Measurements from ENCODE around the gene KATNAL2.
"Not testable (repeated sequence)": the region's sequence is repeated elsewhere in the genome, so short reads cannot be mapped to it uniquely, and the experiment has no call there.

The KATNAL2 gene

DNA sequence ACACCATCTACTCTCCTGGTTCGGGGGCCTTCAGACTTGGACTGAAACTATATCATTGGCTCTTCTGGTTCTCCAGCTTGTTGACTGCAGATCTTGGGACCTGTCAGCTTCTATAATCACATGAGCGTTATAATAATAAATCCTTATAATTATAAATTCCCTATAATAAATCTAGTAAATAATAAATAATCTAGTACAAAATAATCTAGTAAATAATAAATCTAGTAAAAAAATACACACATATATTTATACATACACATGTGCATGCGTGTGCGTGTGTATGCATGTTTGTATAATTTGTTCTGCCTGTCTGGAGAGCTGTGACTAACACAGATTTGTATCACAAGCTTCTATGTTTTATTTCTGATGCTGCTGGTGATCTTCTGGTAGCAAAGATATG, 40.8 kb downstream of the KATNAL2 start:
- H3K4me3 ChIP-seq: no peak overlapping the region
- TF ChIP-seq, protein P1, sequence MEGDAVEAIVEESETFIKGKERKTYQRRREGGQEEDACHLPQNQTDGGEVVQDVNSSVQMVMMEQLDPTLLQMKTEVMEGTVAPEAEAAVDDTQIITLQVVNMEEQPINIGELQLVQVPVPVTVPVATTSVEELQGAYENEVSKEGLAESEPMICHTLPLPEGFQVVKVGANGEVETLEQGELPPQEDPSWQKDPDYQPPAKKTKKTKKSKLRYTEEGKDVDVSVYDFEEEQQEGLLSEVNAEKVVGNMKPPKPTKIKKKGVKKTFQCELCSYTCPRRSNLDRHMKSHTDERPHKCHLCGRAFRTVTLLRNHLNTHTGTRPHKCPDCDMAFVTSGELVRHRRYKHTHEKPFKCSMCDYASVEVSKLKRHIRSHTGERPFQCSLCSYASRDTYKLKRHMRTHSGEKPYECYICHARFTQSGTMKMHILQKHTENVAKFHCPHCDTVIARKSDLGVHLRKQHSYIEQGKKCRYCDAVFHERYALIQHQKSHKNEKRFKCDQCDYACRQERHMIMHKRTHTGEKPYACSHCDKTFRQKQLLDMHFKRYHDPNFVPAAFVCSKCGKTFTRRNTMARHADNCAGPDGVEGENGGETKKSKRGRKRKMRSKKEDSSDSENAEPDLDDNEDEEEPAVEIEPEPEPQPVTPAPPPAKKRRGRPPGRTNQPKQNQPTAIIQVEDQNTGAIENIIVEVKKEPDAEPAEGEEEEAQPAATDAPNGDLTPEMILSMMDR (IDR thresholded peaks at IDR 0.05): no peak

DNA sequence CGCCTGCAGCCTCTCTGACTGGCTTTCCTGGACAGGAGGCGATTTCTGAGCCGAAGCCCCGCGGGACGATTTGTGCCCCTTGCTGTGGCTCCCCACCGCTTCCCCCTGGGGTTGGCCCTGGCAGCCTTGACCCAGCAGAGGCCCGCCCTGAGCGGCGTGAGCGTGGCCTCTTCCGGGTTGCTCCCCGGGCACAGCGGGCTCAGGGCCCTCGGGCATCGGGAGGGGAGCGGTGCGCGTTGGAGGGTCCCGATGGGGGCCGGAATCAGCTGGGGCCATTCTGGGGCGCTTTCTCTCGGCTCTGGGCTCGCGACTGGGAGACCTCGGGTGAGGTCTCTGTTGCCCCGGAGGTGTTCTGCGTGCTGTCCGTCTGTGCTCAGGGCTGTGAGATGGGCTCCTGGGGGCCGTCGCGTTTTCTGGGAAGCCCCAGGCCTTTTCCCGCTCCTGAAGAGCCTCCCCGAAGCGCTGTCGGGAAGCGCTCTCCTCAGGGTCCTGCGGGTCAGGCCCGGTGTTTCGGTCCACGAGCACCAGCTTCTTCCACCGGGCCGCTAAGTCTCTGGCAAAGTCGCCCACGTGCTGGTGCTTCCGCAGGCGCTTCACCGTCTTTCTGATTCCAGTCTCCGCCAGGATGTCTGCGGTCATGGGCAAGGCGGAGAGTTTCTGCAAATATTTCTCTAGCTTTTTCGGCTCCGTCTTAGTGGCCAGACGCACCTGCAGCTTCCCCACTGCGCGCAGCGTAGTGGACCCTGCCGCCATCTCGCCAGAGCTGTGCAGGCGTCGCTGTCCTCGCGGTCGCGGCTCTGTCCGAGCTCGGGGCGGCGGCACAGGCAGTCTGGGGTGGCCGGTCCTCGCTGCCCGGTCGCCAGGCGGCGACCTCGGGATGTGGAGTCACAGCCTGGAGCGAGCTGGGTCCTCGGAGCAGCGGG, 46.5 kb downstream of the KATNAL2 start:
- H3K27ac ChIP-seq; DNase-seq (ENCODE audit: low spot score): not testable (repeated sequence)

More for the DNA sequence above, 40.8 kb downstream of the KATNAL2 start:
- no peak overlapping the region for H3K27ac ChIP-seq
- DNase-seq (ENCODE audit: low spot score): no peak

DNA sequence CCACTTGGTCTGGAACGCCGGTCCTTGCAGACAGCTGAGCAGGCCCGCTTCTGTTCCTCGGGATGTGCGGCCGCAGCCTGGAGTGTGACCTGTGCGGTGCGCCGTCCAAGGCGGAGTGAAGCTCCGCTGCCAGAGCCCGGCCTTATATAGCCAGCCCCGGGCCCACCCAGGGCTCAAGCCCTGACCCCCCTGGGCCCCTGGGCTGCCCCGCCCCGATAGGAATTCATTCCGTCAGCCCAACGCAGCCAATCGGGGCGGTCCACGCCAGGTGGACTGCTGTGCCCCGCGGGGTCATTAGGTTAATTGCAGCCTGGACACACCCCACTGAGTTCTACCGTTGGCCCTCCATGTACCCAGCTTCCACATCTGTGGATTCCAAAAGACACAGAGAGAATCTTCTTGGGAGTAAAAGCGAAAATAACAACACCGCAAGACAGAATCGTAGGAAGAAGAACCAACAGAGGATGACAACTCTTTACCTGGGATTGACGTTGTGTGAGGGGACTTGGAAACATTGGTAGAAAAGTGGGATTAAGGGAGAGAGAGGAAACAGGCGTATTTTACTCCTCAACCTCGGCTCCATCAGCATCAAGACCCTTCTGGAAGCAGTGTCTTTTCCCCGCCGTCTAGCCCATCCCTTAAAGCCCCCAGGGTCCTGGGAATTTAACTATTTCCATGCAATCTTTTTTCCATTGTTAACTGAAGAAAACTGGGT, 47.3 kb downstream of the KATNAL2 start:
- H3K4me3 ChIP-seq; H3K27ac ChIP-seq; DNase-seq (ENCODE audit: low spot score): not testable (repeated sequence)

More for the DNA sequence above, 46.5 kb downstream of the KATNAL2 start:
- H3K4me3 ChIP-seq: not testable (repeated sequence)

DNA sequence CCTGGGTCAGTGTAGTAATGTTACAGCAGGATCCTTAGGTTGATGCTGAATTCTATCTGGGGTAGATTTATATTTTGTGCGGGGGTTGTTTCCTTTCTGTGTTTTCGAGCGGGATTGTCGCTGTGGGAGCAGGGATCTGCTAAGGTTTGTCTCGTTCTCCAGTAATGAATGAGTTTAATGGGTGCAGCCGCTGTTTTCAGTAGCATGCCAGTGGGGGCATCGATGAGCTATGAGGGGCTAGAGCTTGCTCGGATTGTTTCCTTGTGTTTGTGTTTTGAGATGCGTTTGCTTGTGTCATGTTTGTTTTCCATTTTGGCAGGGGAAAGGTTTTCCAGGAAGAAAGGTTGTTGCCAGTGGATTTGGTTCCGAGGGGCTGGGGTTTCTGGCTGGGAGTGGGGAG, 48.9 kb downstream of the KATNAL2 start:
- not testable (repeated sequence) for H3K4me3 ChIP-seq; H3K27ac ChIP-seq; DNase-seq (ENCODE audit: low spot score)

DNA sequence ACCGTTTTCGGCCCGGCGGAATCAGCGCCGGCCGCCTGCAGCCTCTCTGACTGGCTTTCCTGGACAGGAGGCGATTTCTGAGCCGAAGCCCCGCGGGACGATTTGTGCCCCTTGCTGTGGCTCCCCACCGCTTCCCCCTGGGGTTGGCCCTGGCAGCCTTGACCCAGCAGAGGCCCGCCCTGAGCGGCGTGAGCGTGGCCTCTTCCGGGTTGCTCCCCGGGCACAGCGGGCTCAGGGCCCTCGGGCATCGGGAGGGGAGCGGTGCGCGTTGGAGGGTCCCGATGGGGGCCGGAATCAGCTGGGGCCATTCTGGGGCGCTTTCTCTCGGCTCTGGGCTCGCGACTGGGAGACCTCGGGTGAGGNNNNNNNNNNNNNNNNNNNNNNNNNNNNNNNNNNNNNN, 52.1 kb downstream of the KATNAL2 start:
- not testable (repeated sequence) for H3K27ac ChIP-seq; DNase-seq (ENCODE audit: low spot score); H3K4me3 ChIP-seq

DNA sequence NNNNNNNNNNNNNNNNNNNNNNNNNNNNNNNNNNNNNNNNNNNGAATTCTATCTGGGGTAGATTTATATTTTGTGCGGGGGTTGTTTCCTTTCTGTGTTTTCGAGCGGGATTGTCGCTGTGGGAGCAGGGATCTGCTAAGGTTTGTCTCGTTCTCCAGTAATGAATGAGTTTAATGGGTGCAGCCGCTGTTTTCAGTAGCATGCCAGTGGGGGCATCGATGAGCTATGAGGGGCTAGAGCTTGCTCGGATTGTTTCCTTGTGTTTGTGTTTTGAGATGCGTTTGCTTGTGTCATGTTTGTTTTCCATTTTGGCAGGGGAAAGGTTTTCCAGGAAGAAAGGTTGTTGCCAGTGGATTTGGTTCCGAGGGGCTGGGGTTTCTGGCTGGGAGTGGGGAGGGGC, 102.5 kb downstream of the KATNAL2 start:
- not testable (repeated sequence) for H3K27ac ChIP-seq

DNA sequence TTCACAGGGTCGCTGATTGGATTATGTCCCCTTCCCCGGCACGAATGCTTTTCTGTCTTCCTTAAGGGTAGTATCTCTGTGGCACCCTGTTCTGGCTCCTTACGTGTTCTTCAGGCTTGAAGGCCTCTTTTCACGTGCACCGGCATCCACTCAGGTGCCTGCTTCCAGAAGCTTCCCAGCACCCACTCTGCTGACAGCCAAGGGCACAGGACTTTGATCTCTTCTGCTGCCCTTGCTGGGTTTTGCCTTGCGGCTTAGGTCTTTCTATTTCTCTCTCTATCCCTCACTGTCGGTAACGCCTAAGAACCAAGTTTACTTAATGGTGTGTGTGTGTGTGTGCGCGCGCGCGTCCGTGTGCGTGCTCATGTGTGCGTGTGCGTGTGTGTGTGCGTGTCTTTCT, 103.4 kb downstream of the KATNAL2 start:
- not testable (repeated sequence) for H3K4me3 ChIP-seq; H3K27ac ChIP-seq; DNase-seq (ENCODE audit: low spot score)

More for the DNA sequence above, 102.5 kb downstream of the KATNAL2 start:
- not testable (repeated sequence) for DNase-seq (ENCODE audit: low spot score); H3K4me3 ChIP-seq

DNA sequence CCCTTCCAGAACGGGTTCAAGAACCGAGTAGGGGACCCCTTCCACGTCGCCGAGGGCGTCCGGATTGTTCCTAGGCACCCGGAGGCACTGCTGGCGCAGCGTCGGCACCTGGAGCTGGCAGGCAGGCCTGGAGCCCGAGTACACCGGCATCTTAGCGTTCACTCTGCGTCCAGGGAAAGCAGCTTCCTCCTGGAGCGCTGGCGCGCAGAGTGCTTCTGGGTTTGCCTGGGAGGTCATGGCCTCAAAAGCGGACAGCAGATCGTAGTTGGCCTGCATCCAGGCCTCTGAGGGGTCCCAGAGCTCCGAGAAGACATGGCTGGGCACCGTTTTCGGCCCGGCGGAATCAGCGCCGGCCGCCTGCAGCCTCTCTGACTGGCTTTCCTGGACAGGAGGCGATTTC, 105.4 kb downstream of the KATNAL2 start:
- not testable (repeated sequence) for DNase-seq (ENCODE audit: low spot score); H3K4me3 ChIP-seq; H3K27ac ChIP-seq

DNA sequence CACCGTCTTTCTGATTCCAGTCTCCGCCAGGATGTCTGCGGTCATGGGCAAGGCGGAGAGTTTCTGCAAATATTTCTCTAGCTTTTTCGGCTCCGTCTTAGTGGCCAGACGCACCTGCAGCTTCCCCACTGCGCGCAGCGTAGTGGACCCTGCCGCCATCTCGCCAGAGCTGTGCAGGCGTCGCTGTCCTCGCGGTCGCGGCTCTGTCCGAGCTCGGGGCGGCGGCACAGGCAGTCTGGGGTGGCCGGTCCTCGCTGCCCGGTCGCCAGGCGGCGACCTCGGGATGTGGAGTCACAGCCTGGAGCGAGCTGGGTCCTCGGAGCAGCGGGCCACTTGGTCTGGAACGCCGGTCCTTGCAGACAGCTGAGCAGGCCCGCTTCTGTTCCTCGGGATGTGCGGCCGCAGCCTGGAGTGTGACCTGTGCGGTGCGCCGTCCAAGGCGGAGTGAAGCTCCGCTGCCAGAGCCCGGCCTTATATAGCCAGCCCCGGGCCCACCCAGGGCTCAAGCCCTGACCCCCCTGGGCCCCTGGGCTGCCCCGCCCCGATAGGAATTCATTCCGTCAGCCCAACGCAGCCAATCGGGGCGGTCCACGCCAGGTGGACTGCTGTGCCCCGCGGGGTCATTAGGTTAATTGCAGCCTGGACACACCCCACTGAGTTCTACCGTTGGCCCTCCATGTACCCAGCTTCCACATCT, 106.5 kb downstream of the KATNAL2 start:
- DNase-seq (ENCODE audit: low spot score); H3K4me3 ChIP-seq; H3K27ac ChIP-seq: not testable (repeated sequence)

DNA sequence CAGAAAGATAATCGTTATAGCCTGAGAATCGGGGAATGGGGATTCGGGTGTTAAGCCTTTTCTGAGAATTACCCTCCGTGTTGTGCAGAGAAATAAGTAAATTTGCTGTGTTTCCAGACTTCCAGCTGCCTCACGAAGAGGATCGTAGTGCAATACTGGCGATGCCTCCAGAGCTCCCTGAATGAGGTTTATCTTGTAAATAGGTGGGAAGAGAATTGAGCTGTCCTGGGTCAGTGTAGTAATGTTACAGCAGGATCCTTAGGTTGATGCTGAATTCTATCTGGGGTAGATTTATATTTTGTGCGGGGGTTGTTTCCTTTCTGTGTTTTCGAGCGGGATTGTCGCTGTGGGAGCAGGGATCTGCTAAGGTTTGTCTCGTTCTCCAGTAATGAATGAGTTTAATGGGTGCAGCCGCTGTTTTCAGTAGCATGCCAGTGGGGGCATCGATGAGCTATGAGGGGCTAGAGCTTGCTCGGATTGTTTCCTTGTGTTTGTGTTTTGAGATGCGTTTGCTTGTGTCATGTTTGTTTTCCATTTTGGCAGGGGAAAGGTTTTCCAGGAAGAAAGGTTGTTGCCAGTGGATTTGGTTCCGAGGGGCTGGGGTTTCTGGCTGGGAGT, 108.3 kb downstream of the KATNAL2 start:
- H3K4me3 ChIP-seq; H3K27ac ChIP-seq; DNase-seq (ENCODE audit: low spot score): not testable (repeated sequence)

DNA sequence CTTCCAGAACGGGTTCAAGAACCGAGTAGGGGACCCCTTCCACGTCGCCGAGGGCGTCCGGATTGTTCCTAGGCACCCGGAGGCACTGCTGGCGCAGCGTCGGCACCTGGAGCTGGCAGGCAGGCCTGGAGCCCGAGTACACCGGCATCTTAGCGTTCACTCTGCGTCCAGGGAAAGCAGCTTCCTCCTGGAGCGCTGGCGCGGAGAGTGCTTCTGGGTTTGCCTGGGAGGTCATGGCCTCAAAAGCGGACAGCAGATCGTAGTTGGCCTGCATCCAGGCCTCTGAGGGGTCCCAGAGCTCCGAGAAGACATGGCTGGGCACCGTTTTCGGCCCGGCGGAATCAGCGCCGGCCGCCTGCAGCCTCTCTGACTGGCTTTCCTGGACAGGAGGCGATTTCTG, 111.3 kb downstream of the KATNAL2 start:
- not testable (repeated sequence) for H3K4me3 ChIP-seq; H3K27ac ChIP-seq; DNase-seq (ENCODE audit: low spot score)

DNA sequence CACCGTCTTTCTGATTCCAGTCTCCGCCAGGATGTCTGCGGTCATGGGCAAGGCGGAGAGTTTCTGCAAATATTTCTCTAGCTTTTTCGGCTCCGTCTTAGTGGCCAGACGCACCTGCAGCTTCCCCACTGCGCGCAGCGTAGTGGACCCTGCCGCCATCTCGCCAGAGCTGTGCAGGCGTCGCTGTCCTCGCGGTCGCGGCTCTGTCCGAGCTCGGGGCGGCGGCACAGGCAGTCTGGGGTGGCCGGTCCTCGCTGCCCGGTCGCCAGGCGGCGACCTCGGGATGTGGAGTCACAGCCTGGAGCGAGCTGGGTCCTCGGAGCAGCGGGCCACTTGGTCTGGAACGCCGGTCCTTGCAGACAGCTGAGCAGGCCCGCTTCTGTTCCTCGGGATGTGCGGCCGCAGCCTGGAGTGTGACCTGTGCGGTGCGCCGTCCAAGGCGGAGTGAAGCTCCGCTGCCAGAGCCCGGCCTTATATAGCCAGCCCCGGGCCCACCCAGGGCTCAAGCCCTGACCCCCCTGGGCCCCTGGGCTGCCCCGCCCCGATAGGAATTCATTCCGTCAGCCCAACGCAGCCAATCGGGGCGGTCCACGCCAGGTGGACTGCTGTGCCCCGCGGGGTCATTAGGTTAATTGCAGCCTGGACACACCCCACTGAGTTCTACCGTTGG, 112.4 kb downstream of the KATNAL2 start:
- not testable (repeated sequence) for H3K27ac ChIP-seq; H3K4me3 ChIP-seq; DNase-seq (ENCODE audit: low spot score)

DNA sequence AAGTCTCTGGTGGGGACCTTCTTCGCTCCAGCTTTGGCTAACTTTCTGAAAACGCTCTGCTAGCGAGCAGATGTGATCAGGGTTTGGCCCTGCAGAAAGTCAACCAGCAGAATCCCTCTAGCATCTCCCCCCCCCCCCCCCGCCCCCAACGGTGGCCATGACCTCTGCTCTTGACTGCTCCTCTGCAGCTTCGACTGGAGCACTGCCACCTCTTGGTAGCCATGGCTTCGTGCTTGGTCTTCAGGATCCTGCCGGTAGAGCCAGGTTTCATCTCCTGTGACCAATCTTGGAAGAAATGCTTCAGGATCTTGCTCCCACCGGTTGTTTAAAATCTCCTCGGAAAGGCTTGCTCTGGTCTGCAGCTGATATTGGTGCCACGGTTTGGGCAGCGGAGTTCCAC, 113.5 kb downstream of the KATNAL2 start:
- H3K4me3 ChIP-seq; DNase-seq (ENCODE audit: low spot score): not testable (repeated sequence)

More for the DNA sequence above, 113.5 kb downstream of the KATNAL2 start:
- not testable (repeated sequence) for H3K27ac ChIP-seq

Data from coronary artery (tissue), 2 donors.